Mucosa of stomach (tissue), 1 donor: ENCODE measurements around the gene HECTD1.
"Not testable (repeated sequence)": the region's sequence is repeated elsewhere in the genome, so short reads cannot be mapped to it uniquely, and the experiment has no call there.

ENCODE experiments used
- H3K27me3 ChIP-seq: one replicate; pipeline ENCODE4 v1.7.0; 2013; ENCODE audit warnings: mild to moderate bottlenecking, low read length; ENCODE audit not compliant: control insufficient read depth, insufficient read depth
- H3K36me3 ChIP-seq: one replicate; pipeline ENCODE4 v1.7.0; 2013; ENCODE audit warnings: low read length; ENCODE audit not compliant: control insufficient read depth, insufficient read depth
- H3K4me1 ChIP-seq: one replicate; pipeline ENCODE4 v1.7.0; 2013; ENCODE audit warnings: mild to moderate bottlenecking, low read length; ENCODE audit not compliant: control insufficient read depth, insufficient read depth
- H3K4me3 ChIP-seq: one replicate; pipeline ENCODE4 v1.7.0; 2013; ENCODE audit warnings: low read length
- H3K9ac ChIP-seq: one replicate; pipeline ENCODE4 v1.7.0; 2013; ENCODE audit warnings: mild to moderate bottlenecking, low read length, moderate library complexity
- H3K9me3 ChIP-seq: one replicate; pipeline ENCODE4 v1.7.0; 2013; ENCODE audit warnings: mild to moderate bottlenecking, low read length, moderate library complexity; ENCODE audit not compliant: control insufficient read depth
- donor health status: Pancreatic carcinoma.

HECTD1 gene

GRCh38 chr14:31126680-31127079, 80.9 kb downstream of the HECTD1 start:
- Histone ChIP-seq H3K9ac (no peak overlapping the region), H3K4me1 (peaks cover 9% of the 10 kb centered on the region), H3K9me3 (no peaks in the 10 kb centered on the region), H3K27me3 (no peaks in the 10 kb centered on the region), H3K4me3 (no peak overlapping the region), H3K36me3 (peaks cover 5% of the 10 kb centered on the region)

- no peak overlapping the region for H3K4me3 ChIP-seq
- no peaks in the 10 kb centered on the region for H3K27me3 ChIP-seq
- H3K36me3 ChIP-seq = peaks cover 5% of the 10 kb centered on the region
- H3K9me3 ChIP-seq = no peaks in the 10 kb centered on the region
- no peak overlapping the region for H3K9ac ChIP-seq
- H3K4me1 ChIP-seq = peaks cover 9% of the 10 kb centered on the region
Observed at GRCh38 chr14:31125231-31125630, 82.4 kb downstream of the HECTD1 start.

- H3K36me3 ChIP-seq = peaks cover 5% of the 10 kb centered on the region
Observed at GRCh38 chr14:31124197-31124596, 83.4 kb downstream of the HECTD1 start.

GRCh38 chr14:31122921-31123320, 84.7 kb downstream of the HECTD1 start:
- Histone ChIP-seq H3K36me3 (no peaks in the 10 kb centered on the region), H3K4me1 (peaks cover 3% of the 10 kb centered on the region), H3K9ac (no peak overlapping the region), H3K9me3 (no peaks in the 10 kb centered on the region), H3K4me3 (no peak overlapping the region), H3K27me3 (no peaks in the 10 kb centered on the region)

More at GRCh38 chr14:31124197-31124596, 83.4 kb downstream of the HECTD1 start:
- Histone ChIP-seq H3K9me3 (no peaks in the 10 kb centered on the region), H3K27me3 (no peaks in the 10 kb centered on the region), H3K4me1 (peaks cover 9% of the 10 kb centered on the region), H3K9ac (no peak overlapping the region), H3K4me3 (no peak overlapping the region)

DNA sequence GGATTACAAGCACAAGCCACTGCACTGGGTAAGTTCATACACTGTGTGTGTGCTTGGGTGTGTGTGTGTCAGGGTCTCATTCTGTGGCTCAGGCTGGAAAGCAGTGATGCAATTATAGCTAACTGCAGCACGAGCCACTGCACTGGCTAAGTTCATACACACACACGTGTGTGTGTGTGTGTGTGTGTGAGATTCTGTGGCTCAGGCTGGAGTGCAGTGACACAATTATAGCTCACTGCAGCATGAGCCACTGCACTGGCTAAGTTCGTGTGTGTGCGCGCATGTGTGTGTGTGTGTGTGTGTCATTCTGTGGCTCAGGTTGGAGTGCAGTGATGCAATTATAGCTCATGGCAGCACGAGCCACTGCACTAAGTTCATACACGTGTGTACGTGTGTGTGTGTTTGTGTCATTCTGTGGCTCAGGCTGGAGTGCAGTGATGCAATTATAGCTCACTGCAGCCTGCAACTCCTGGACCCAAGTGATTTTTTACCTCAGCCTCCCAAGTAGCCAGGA, 85.4 kb downstream of the HECTD1 start:
- no peaks in the 10 kb centered on the region for H3K36me3 ChIP-seq
- no peak overlapping the region for H3K9ac ChIP-seq
- no peaks in the 10 kb centered on the region for H3K4me1 ChIP-seq
- H3K9me3 ChIP-seq = no peaks in the 10 kb centered on the region
- H3K4me3 ChIP-seq = no peak overlapping the region
- no peaks in the 10 kb centered on the region for H3K27me3 ChIP-seq

DNA sequence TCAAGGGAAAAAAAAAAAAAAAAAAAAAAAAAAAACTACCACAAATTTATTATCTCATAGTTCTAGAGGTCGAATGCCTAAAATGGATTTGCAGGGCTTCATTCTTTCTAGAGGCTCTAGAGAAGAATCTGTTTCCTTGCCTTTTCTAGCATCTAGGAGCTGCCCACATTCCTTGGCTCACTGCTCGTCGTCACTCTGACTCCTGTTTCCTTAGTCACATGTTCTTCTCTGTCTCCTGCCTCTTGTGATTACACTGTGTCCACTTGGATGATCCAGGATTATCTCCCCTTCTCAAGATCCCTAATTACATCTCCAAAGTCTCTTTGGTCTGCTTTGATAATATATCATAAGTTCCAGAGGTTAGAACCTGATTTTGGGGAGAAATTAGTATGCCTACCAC, 88.7 kb downstream of the HECTD1 start:
- H3K27me3 ChIP-seq = no peaks in the 10 kb centered on the region
- no peaks in the 10 kb centered on the region for H3K9me3 ChIP-seq
- H3K4me3 ChIP-seq = no peak overlapping the region
- H3K9ac ChIP-seq = no peak overlapping the region
- no peaks in the 10 kb centered on the region for H3K4me1 ChIP-seq
- no peaks in the 10 kb centered on the region for H3K36me3 ChIP-seq

DNA sequence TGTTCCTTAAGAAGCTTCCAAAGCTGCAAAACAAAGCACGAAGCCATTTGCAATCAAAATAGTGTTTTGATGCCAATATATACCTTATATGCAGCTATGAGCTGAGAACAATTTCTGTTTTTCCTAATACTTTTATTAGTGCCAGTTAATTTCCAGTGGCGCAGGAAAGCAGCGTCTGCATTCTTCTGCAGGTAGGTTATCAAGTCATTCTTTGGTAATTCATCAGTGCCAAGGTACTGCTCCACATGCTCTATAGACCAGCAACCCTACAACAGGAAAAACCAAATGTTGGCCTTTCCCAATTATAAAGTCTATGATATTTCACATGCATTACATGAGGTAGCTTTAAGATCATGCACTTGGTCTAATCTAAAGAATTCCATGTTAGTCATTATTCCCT, 93.8 kb downstream of the HECTD1 start:
- Histone ChIP-seq H3K4me1 (no peaks in the 10 kb centered on the region), H3K9me3 (no peaks in the 10 kb centered on the region), H3K9ac (no peak overlapping the region), H3K4me3 (no peak overlapping the region), H3K27me3 (no peaks in the 10 kb centered on the region), H3K36me3 (peaks cover 3% of the 10 kb centered on the region)

GRCh38 chr14:31110872-31111271, 96.7 kb downstream of the HECTD1 start:
- no peaks in the 10 kb centered on the region for H3K27me3 ChIP-seq
- H3K4me1 ChIP-seq = no peaks in the 10 kb centered on the region
- no peak overlapping the region for H3K4me3 ChIP-seq
- H3K36me3 ChIP-seq = peaks cover 3% of the 10 kb centered on the region
- H3K9ac ChIP-seq = no peak overlapping the region
- H3K9me3 ChIP-seq = no peaks in the 10 kb centered on the region

DNA sequence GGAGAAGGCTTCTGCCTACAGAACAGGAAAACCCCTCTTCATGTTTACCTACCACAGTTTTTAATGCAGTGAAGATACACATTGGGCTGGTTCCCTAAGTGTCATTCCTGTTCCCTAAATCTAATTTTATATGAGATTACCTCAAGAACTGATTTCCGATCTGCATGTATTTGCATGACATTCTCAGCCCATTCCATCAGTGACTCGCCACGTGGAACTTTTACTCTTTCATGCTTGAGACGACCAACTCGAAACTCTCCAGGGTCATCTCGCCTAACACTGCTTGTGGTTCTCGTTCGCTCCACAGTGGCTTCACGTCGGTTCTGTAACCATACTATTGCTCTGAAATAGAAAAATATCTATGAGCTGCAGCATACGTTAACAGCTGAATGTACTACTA, 98.3 kb downstream of the HECTD1 start:
- H3K9me3 ChIP-seq = no peaks in the 10 kb centered on the region
- peaks cover 3% of the 10 kb centered on the region for H3K36me3 ChIP-seq
- no peaks in the 10 kb centered on the region for H3K4me1 ChIP-seq
- H3K4me3 ChIP-seq = no peak overlapping the region
- no peak overlapping the region for H3K9ac ChIP-seq
- H3K27me3 ChIP-seq = no peaks in the 10 kb centered on the region

DNA sequence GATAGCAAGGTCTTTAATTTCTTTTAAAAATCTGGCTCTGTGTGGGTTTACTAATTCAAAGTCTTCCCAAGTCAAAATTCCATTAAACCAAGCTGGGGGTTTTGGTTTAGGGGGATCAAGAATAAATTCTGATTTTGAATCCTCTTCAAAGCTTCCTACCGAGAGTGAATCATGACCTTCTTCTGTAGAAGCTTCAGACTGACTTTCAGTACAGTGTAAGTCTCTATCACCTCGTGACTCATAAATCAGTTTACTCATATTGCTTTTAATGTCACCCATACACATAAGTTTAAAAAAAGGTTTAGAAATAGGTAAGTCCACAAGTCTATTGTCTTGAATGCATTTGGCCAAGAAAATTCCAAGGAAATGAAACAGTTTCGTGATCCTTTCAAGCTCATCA, 100.8 kb downstream of the HECTD1 start:
- no peak overlapping the region for H3K9ac ChIP-seq
- no peaks in the 10 kb centered on the region for H3K4me1 ChIP-seq
- H3K9me3 ChIP-seq = no peaks in the 10 kb centered on the region
- H3K4me3 ChIP-seq = no peak overlapping the region
- H3K36me3 ChIP-seq = peaks cover 1% of the 10 kb centered on the region
- no peaks in the 10 kb centered on the region for H3K27me3 ChIP-seq

- H3K27me3 ChIP-seq = no peaks in the 10 kb centered on the region
- H3K36me3 ChIP-seq = peaks cover 12% of the 10 kb centered on the region
- H3K4me1 ChIP-seq = no peaks in the 10 kb centered on the region
Observed at GRCh38 chr14:31097081-31097480, 110.5 kb downstream of the HECTD1 start.

GRCh38 chr14:31096255-31096654, 111.3 kb downstream of the HECTD1 start:
- no peaks in the 10 kb centered on the region for H3K9me3 ChIP-seq
- no peak overlapping the region for H3K9ac ChIP-seq
- peaks cover 12% of the 10 kb centered on the region for H3K36me3 ChIP-seq
- peaks cover 3% of the 10 kb centered on the region for H3K4me1 ChIP-seq
- no peak overlapping the region for H3K4me3 ChIP-seq
- H3K27me3 ChIP-seq = no peaks in the 10 kb centered on the region

More at GRCh38 chr14:31097081-31097480, 110.5 kb downstream of the HECTD1 start:
- H3K9ac ChIP-seq = no peak overlapping the region
- no peaks in the 10 kb centered on the region for H3K9me3 ChIP-seq
- no peak overlapping the region for H3K4me3 ChIP-seq

DNA sequence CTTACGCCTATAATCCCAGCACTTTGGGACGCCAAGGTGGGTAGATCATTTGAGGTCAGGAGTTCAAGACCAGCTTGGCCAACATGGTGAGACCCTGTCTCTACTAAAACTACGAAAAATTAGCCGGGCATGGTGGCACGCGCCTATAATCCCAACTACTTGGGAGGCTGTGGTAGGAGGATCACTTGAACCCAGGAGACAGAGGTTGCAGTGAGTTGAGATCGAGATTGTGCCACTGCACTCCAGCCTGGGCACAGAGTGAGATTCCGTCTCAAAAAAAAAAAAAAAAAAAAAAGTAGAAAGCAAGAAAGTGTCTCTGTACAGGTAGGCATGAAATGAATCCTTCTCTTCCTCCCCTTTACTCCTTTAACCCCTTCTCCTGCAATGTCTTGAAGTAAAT, 111.8 kb downstream of the HECTD1 start:
- H3K9ac ChIP-seq, H3K36me3 ChIP-seq, H3K9me3 ChIP-seq, H3K27me3 ChIP-seq, H3K4me1 ChIP-seq, H3K4me3 ChIP-seq: not testable (repeated sequence)
